Measurements from ENCODE around the gene PNPLA6. TPM values are rescaled to one million over a fixed set of nuclear protein-coding genes. Genes with fewer than 3 reads are reported as not detected.

Gene PNPLA6
- total RNA-seq, 1 experiment from 2014 or later, result 217 TPM

GRCh38 chr19:7556696-7557315 lies 21.3 kb downstream of the PNPLA6 start:
- Histone ChIP-seq H3K9me2 (replicated peaks; ENCODE audit: low read length) (no peaks in the 10 kb centered on the region), H3K9ac (ENCODE audit: low read length) (no peak overlapping the region), H2AFZ (ENCODE audit: low read length) (no peak overlapping the region), H3K79me2 (ENCODE audit: low read length) (no peaks in the 10 kb centered on the region), H3K27ac (ENCODE audit: low read length) (no peak overlapping the region), H3K9me3 (ENCODE audit: low read length) (no peaks in the 10 kb centered on the region), H3F3A (ENCODE audit: low read length, unreplicated experiment) (no peaks in the 10 kb centered on the region), H3K27me3 (ENCODE audit: low read length) (no peaks in the 10 kb centered on the region), H3K4me3 (ENCODE audit: low read length) (no peak overlapping the region), H4K20me1 (ENCODE audit: low read length) (no peaks in the 10 kb centered on the region), H3K4me1 (ENCODE audit: insufficient read depth, low read length) (no peaks in the 10 kb centered on the region), H3K4me2 (ENCODE audit: low read length) (no peak overlapping the region), H3K36me3 (ENCODE audit: low read depth, low read length) (peaks cover 56% of the 10 kb centered on the region)
- no peak for DNase-seq
- no TSS peak for BruUV-seq (replicated peaks)
- intact Hi-C loops (cut with micrococcal nuclease), result no loop called here
- CTCF ChIA-PET, result no interaction called here
- no peak for ATAC-seq
- POLR2A ChIA-PET (ENCODE audit: unreplicated experiment), result no interaction called here
- no peak for TF ChIP-seq EZH2phosphoT487 (IDR thresholded peaks at IDR 0.05; ENCODE audit: borderline replicate concordance, low read length)
- no peak for TF ChIP-seq EZH2 (IDR thresholded peaks at IDR 0.05; ENCODE audit: low read length, unreplicated experiment)
- TF ChIP-seq CTCF (conservative IDR thresholded peaks at IDR 0.05; ENCODE audit: low read depth, low read length), result no peak

- no peaks in the 10 kb centered on the region for H4K20me1 ChIP-seq (ENCODE audit: low read length)
- intact Hi-C loops (cut with micrococcal nuclease), result no loop called here
- H3K27ac ChIP-seq (ENCODE audit: low read length), result no peak overlapping the region
- TF ChIP-seq EZH2 (IDR thresholded peaks at IDR 0.05; ENCODE audit: low read length, unreplicated experiment) (no peak), CTCF (conservative IDR thresholded peaks at IDR 0.05; ENCODE audit: low read depth, low read length) (no peak), EZH2phosphoT487 (IDR thresholded peaks at IDR 0.05; ENCODE audit: borderline replicate concordance, low read length) (no peak)
- H3K4me1 ChIP-seq (ENCODE audit: insufficient read depth, low read length), result no peaks in the 10 kb centered on the region
- H2AFZ ChIP-seq (ENCODE audit: low read length), result no peak overlapping the region
- DNase-seq (no peak), ATAC-seq (no peak)
- CTCF ChIA-PET, result no interaction called here
- H3K9me2 ChIP-seq (replicated peaks; ENCODE audit: low read length), result no peaks in the 10 kb centered on the region
- no peak overlapping the region for H3K9ac ChIP-seq (ENCODE audit: low read length)
- no peaks in the 10 kb centered on the region for H3K9me3 ChIP-seq (ENCODE audit: low read length)
- H3K79me2 ChIP-seq (ENCODE audit: low read length), result no peaks in the 10 kb centered on the region
- no TSS peak for BruUV-seq (replicated peaks)
- POLR2A ChIA-PET (ENCODE audit: unreplicated experiment), result no interaction called here
- H3F3A ChIP-seq (ENCODE audit: low read length, unreplicated experiment), result no peaks in the 10 kb centered on the region
- H3K4me2 ChIP-seq (ENCODE audit: low read length), result no peak overlapping the region
- H3K36me3 ChIP-seq (ENCODE audit: low read depth, low read length), result peaks cover 53% of the 10 kb centered on the region
- H3K4me3 ChIP-seq (ENCODE audit: low read length), result no peak overlapping the region
- H3K27me3 ChIP-seq (ENCODE audit: low read length), result no peaks in the 10 kb centered on the region
Measured at GRCh38 chr19:7558667-7559066, 23.1 kb downstream of the PNPLA6 start.

GRCh38 chr19:7559102-7559501 lies 23.6 kb downstream of the PNPLA6 start:
- POLR2A ChIA-PET (ENCODE audit: unreplicated experiment), result no interaction called here
- DNase-seq (no peak), ATAC-seq (no peak)
- Histone ChIP-seq H3K9me3 (ENCODE audit: low read length) (no peaks in the 10 kb centered on the region), H3K27ac (ENCODE audit: low read length) (no peak overlapping the region), H3K4me2 (ENCODE audit: low read length) (no peak overlapping the region), H3K9ac (ENCODE audit: low read length) (no peak overlapping the region), H3K4me1 (ENCODE audit: insufficient read depth, low read length) (no peaks in the 10 kb centered on the region), H3K9me2 (replicated peaks; ENCODE audit: low read length) (no peaks in the 10 kb centered on the region), H3K27me3 (ENCODE audit: low read length) (no peaks in the 10 kb centered on the region), H2AFZ (ENCODE audit: low read length) (no peak overlapping the region), H3F3A (ENCODE audit: low read length, unreplicated experiment) (no peaks in the 10 kb centered on the region), H3K79me2 (ENCODE audit: low read length) (no peaks in the 10 kb centered on the region), H4K20me1 (ENCODE audit: low read length) (no peaks in the 10 kb centered on the region), H3K36me3 (ENCODE audit: low read depth, low read length) (peaks cover 52% of the 10 kb centered on the region), H3K4me3 (ENCODE audit: low read length) (no peak overlapping the region)
- BruUV-seq (replicated peaks), result no TSS peak
- TF ChIP-seq EZH2 (IDR thresholded peaks at IDR 0.05; ENCODE audit: low read length, unreplicated experiment) (no peak), EZH2phosphoT487 (IDR thresholded peaks at IDR 0.05; ENCODE audit: borderline replicate concordance, low read length) (no peak), CTCF (conservative IDR thresholded peaks at IDR 0.05; ENCODE audit: low read depth, low read length) (no peak)
- CTCF ChIA-PET, result no interaction called here
- intact Hi-C loops (cut with micrococcal nuclease), result no loop called here
